Esophagus muscularis mucosa (tissue), 4 donors: Measurements from ENCODE around the gene TFIP11.

Experiments
- CTCF ChIP-seq, 3 experiments: fragments of 200-600 bp in 2 of 3; fragments of 450-650 bp in 1 of 3; sonication (generic) in 2 of 3; IDR thresholded peaks; one replicate each; pipeline ENCODE4 v1.5.1; 2017 to 2019; ENCODE audit warnings: antibody characterized with exemption in 3 of 3, mild to moderate bottlenecking in 2 of 3, moderate library complexity in 1 of 3
- EP300 ChIP-seq: sonication (generic); formaldehyde crosslinking; IDR thresholded peaks from one replicate; pipeline ENCODE4 v1.6.1; 2017; ENCODE audit warnings: antibody characterized with exemption
- POLR2A ChIP-seq: fragments of 450-650 bp; IDR thresholded peaks from one replicate; pipeline ENCODE4 v1.6.1; 2017; ENCODE audit warnings: antibody characterized with exemption, moderate library complexity, mild to moderate bottlenecking, low read depth
- POLR2AphosphoS5 ChIP-seq, 2 donors: sonication (generic); formaldehyde crosslinking; IDR thresholded peaks; one replicate each; pipeline ENCODE4 v1.6.1; 2017; ENCODE audit warnings: antibody characterized with exemption in 2 of 2

GRCh38 chr22:26547426-26547825, 35.2 kb upstream of the TFIP11 start:
- TF ChIP-seq CTCF (IDR thresholded peaks at IDR 0.05) = no peak
- no peak for TF ChIP-seq POLR2A
- no peak for TF ChIP-seq EP300
- TF ChIP-seq POLR2AphosphoS5 (IDR thresholded peaks at IDR 0.05) = no peak
